Nephron progenitor cell (in vitro differentiated cells): ENCODE data around the gene HIGD1A.

Experiments
- DNase-seq: peaks from one replicate; pipeline ENCODE4 v3.0.0; 2021
- H3K27ac Mint-ChIP-seq: 2 replicates; pipeline ENCODE4 v1.8.0; 2021; ENCODE audit warnings: mild to moderate bottlenecking, moderate library complexity, mixed read lengths
- H3K27me3 Mint-ChIP-seq: 2 replicates; pipeline ENCODE4 v1.8.0; 2021; ENCODE audit warnings: mild to moderate bottlenecking, low read depth, mixed read lengths; ENCODE audit not compliant: poor library complexity
- H3K36me3 Mint-ChIP-seq: 2 replicates; pipeline ENCODE4 v1.8.0; 2021; ENCODE audit warnings: low read depth, mixed read lengths
- H3K4me1 Mint-ChIP-seq: 2 replicates; pipeline ENCODE4 v1.8.0; 2021; ENCODE audit warnings: mixed read lengths
- H3K4me3 Mint-ChIP-seq: 2 replicates; pipeline ENCODE4 v1.8.0; 2021; ENCODE audit warnings: mild to moderate bottlenecking, moderate library complexity, mixed read lengths
- H3K9me3 Mint-ChIP-seq: 2 replicates; pipeline ENCODE4 v1.8.0; 2021; ENCODE audit warnings: mild to moderate bottlenecking, moderate library complexity, mixed read lengths
- CTCF ChIP-seq: fragments of 200-600 bp; sonication (generic); IDR thresholded peaks from 2 replicates; pipeline ENCODE4 v1.5.0; 2021; ENCODE audit warnings: antibody characterized with exemption

HIGD1A gene

DNA sequence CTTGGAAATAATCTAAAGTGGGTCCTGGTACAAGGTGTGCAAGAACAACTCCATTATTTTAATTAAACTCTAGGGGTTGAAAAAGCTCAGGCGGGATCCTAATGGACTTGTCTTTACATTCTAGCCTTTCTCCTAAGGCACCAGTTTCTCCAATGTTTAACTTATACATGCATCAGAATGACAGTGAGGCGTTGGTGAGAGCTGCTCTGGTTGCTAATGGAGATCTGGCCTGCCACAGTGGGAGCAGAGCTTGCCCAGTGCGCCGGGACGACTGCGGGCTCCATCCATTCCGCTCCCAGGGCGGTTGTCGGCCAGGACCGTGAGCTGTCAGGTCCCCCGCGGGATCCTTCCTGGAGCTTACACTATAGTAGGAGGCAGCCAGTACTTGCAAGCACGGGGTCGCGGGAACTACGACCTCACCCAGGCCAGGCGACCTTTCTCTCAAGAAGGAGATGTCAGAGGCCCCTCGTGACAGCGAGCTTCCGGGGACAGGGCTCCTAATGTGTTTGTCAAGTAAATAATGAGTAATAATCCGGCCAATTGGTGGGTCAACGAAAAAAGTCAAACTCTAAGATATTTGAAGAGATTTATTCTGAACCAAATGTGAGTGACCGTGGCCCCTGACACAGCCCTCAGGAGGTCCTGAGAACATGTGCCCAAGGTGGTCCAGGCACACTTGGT lies 991 bp upstream of the HIGD1A start:
- peaks cover 12% of the 10 kb centered on the region for H3K27me3 Mint-ChIP-seq
- peaks cover 9% of the 10 kb centered on the region for H3K36me3 Mint-ChIP-seq
- DNase-seq = peak; percentile 60
- H3K27ac Mint-ChIP-seq = peak overlapping the region; percentile 47
- peaks cover 3% of the 10 kb centered on the region for H3K9me3 Mint-ChIP-seq
- H3K4me3 Mint-ChIP-seq = peak overlapping the region; percentile 97
- no peak for TF ChIP-seq CTCF
- peaks cover 49% of the 10 kb centered on the region for H3K4me1 Mint-ChIP-seq

DNA sequence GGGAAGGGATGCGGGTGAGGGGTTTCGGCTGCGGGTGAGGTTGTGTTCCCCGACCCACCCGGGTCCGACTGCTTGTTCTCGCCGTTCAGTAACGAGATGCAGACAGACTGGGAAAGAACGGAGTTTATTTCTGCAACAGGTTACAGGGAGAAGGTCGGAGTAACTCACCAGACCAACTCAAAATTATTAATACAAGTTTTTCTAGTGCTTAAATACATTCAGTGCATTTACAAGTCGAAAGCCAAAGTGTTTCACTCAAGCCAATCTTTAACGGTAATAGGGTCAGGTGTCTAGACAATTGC lies 492 bp upstream of the HIGD1A start:
- no peak for DNase-seq
- Mint-ChIP-seq H3K9me3 (peaks cover 5% of the 10 kb centered on the region), H3K4me3 (peak overlapping the region; percentile 97), H3K4me1 (peaks cover 54% of the 10 kb centered on the region), H3K27ac (peak overlapping the region; percentile 19), H3K27me3 (peaks cover 12% of the 10 kb centered on the region), H3K36me3 (peaks cover 13% of the 10 kb centered on the region)
- TF ChIP-seq CTCF = no peak

- Mint-ChIP-seq H3K9me3 (peaks cover 11% of the 10 kb centered on the region), H3K27ac (peak overlapping the region; percentile 99), H3K4me3 (peak overlapping the region; percentile 97), H3K4me1 (peaks cover 60% of the 10 kb centered on the region), H3K27me3 (peaks cover 6% of the 10 kb centered on the region), H3K36me3 (peaks cover 20% of the 10 kb centered on the region)
- DNase-seq = peak; percentile 64
- TF ChIP-seq CTCF = no peak
Measured at GRCh38 chr3:42803414-42804105, 730 bp downstream of the HIGD1A start.

DNA sequence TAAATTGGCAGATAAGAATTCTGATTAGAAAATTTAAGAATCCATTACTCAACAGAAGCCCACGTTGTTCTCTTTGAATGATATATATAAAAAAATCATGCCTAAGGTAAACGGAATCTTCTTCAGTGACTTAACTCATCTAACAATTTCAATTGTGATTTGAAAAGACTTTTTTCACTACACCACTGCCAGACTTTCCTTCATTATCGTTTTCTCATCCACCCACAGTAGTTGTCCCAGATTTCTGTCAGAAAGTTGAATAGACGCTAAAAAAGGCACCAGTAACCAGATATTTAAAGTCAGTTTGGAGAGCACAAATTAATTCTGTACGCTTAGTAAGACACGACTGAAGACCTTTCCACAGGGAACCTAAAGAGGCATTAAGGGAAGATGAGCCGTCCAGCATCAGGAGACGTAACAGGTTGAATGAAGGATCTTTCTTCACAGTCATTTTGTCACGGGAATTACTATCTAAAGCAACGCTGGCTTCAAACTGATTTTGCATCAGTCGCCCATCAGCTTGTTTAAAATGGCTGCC lies 1.3 kb downstream of the HIGD1A start:
- no peak for TF ChIP-seq CTCF
- H3K4me1 Mint-ChIP-seq = peaks cover 60% of the 10 kb centered on the region
- peaks cover 11% of the 10 kb centered on the region for H3K9me3 Mint-ChIP-seq
- no peak for DNase-seq
- peak overlapping the region; percentile 99 for H3K27ac Mint-ChIP-seq
- peaks cover 5% of the 10 kb centered on the region for H3K27me3 Mint-ChIP-seq
- peaks cover 20% of the 10 kb centered on the region for H3K36me3 Mint-ChIP-seq
- peak overlapping the region; percentile 97 for H3K4me3 Mint-ChIP-seq

DNA sequence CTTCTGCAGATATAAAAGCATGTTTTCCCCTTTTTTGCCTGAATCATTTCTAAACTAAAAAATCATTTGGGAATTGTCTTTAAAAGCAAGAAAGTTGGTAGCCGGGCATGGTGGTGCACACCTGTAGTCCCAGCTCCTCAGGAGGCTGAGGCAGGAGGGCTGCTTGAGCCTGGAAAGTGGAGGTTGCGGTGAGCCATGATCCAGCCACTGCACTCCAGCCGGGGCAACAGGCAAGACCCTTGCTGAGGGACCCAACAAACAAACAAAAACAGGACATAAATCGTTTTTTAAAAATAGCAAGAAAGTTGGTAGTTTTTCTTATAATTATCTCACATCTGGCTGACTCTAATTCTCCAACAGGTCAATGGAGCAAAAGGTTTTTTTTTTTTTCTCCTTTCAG lies 2.5 kb downstream of the HIGD1A start:
- H3K4me1 Mint-ChIP-seq = peaks cover 60% of the 10 kb centered on the region
- H3K36me3 Mint-ChIP-seq = peaks cover 20% of the 10 kb centered on the region

More for the DNA sequence above, 2.5 kb downstream of the HIGD1A start:
- Mint-ChIP-seq H3K27me3 (peaks cover 5% of the 10 kb centered on the region), H3K9me3 (peaks cover 11% of the 10 kb centered on the region), H3K27ac (no peak overlapping the region), H3K4me3 (peak overlapping the region; percentile 35)
- DNase-seq = no peak
- TF ChIP-seq CTCF = no peak
